H1 (cell line): Measurements from ENCODE around the gene NR2E1. TPM values are rescaled to one million over a fixed set of nuclear protein-coding genes. Genes with fewer than 3 reads are reported as not detected.

Experiments used
- CHD1 ChIP-seq: IDR thresholded peaks from 2 replicates; pipeline ENCODE4 v1.6.1; 2012; ENCODE audit warnings: low read depth, low read length, improper control_type of control experiment
- E2F6 ChIP-seq: IDR thresholded peaks from 2 replicates; pipeline ENCODE4 v1.6.1; 2012; ENCODE audit warnings: inconsistent platforms
- FOSL1 ChIP-seq: IDR thresholded peaks from 2 replicates; pipeline ENCODE4 v1.6.1; 2011; ENCODE audit warnings: mild to moderate bottlenecking, low read depth, low read length, moderate library complexity; ENCODE audit not compliant: insufficient read depth
- GTF2F1 ChIP-seq: IDR thresholded peaks from 2 replicates; pipeline ENCODE4 v1.6.1; 2012; ENCODE audit warnings: low read depth, low read length, improper control_type of control experiment, borderline replicate concordance
- JUND ChIP-seq: IDR thresholded peaks from 2 replicates; pipeline ENCODE4 v1.6.1; 2011; ENCODE audit warnings: mild to moderate bottlenecking, improper control_type of control experiment, low read length
- KDM1A ChIP-seq: fragments of 200-600, 300-600 bp; sonication (generic); IDR thresholded peaks from 2 replicates; pipeline ENCODE4 v1.7.1; 2016; ENCODE audit warnings: mild to moderate bottlenecking, low read length, borderline replicate concordance
- RNF2 ChIP-seq: fragments of 200-900, 300-1000 bp; sonication (generic); IDR thresholded peaks from 2 replicates; pipeline ENCODE4 v1.7.1; 2016; ENCODE audit warnings: borderline replicate concordance, low read depth, mild to moderate bottlenecking, antibody characterized with exemption, low read length; ENCODE audit not compliant: poor library complexity, severe bottlenecking; ENCODE audit errors: missing control alignments
- SRF ChIP-seq: IDR thresholded peaks from 2 replicates; pipeline ENCODE4 v1.6.1; 2011; ENCODE audit warnings: mild to moderate bottlenecking, low read depth, low read length, moderate library complexity
- SUZ12 ChIP-seq: fragments of 200-600 bp; sonication (generic); IDR thresholded peaks from 2 replicates; pipeline ENCODE4 v1.6.1; 2012; ENCODE audit warnings: mild to moderate bottlenecking, inconsistent platforms, low read length, moderate library complexity, mixed read lengths
- TCF12 ChIP-seq: IDR thresholded peaks from 2 replicates; pipeline ENCODE4 v1.6.1; 2011; ENCODE audit warnings: low read depth, mild to moderate bottlenecking, low read length
- USF2 ChIP-seq: IDR thresholded peaks from 2 replicates; pipeline ENCODE4 v1.6.1; 2011; ENCODE audit warnings: low read length, improper control_type of control experiment
- polyA plus RNA-seq, 7 experiments: library from polyadenylated mRNA; depleted of rRNA in 3 of 7; stranded (reverse) in 5 of 7; unstranded in 2 of 7; fragments of >200 nt in 5 of 7; fragments of 200-250 nt in 2 of 7; gene quantifications; 1 replicate in 5 of 7; 2 replicates in 1 of 7; 4 replicates in 1 of 7; pipeline versions ENCODE4 v1.2.1 to v1.2.3, GENCODE V29; 2011 to 2013; ENCODE audit warnings: missing spikeins in 2 of 7, mixed read lengths in 2 of 7
- total RNA-seq: library from RNA; stranded (reverse); fragmentation: NEBNext Ultra II Directional; extraction: Animal tissue kit (Norgen Biotek cat#: 25700); gene quantifications from 2 replicates; pipeline ENCODE4 v1.2.1, GENCODE V29; 2021

The NR2E1 gene
- total and polyA plus RNA-seq, 2 of the 8 experiments (the other 6 are each of a cell fraction or from before 2014, with no cell fraction given): not detected

GRCh38 chr6:108179741-108180140 is 13.9 kb downstream of the NR2E1 start (continued):
- TF ChIP-seq SUZ12 (no peak), FOSL1 (no peak), GTF2F1 (no peak), TCF12 (0 out of 2 replicates have a peak, but pooled peaks have one; percentile 32), SRF (no peak), KDM1A (no peak), RNF2 (no peak), E2F6 (no peak), JUND (no peak), USF2 (no peak), CHD1 (no peak)
- TF ChIP-seq, all 59 proteins: peak for 3
